Ovary (tissue), 3 donors: ENCODE results near the gene CROCC.

Experiments
- CTCF ChIP-seq, 3 donors: fragments of 450-650 bp in 2 of 3; fragments of 200-600 bp in 1 of 3; IDR thresholded peaks; one replicate each; pipeline versions ENCODE4 v1.5.1 to v1.8.0; 2016 to 2022; ENCODE audit warnings: antibody characterized with exemption in 3 of 3, mild to moderate bottlenecking in 1 of 3
- EP300 ChIP-seq: sonication (generic); formaldehyde crosslinking; IDR thresholded peaks from one replicate; pipeline ENCODE4 v1.6.1; 2017; ENCODE audit warnings: antibody characterized with exemption
- donor health status: DM: no; HTN: no; CAD: no.

- no peak for TF ChIP-seq EP300
- no peak for TF ChIP-seq CTCF (IDR thresholded peaks at IDR 0.05)
Observed at GRCh38 chr1:17011092-17011438, 89.3 kb downstream of the CROCC start.
